Stomach (tissue), 9 donors: Measurements from ENCODE around the gene CDK11B. TPM values are rescaled to one million over a fixed set of nuclear protein-coding genes. Genes with fewer than 3 reads are reported as not detected.
A peak's percentile ranks its signal among the peaks of the same experiment; 100 is the strongest.
"Not testable (repeated sequence)": the region's sequence is repeated elsewhere in the genome, so short reads cannot be mapped to it uniquely, and the experiment has no call there.

Experiments
- DNase-seq, 2 donors: peaks; one replicate each; pipeline versions ENCODE4 v3.0.0 to v3.0.0-alpha.2; 2013 to 2019
- H3K27ac ChIP-seq, 5 donors: fragments of 200-600 bp in 4 of 5; sonication (generic) in 4 of 5; one replicate each; pipeline ENCODE4 v1.5.1; 2013 to 2019; ENCODE audit warnings: mild to moderate bottlenecking in 1 of 5, moderate library complexity in 1 of 5
- H3K27me3 ChIP-seq, 3 donors: fragments of 200-600 bp; sonication (generic); one replicate each; pipeline ENCODE4 v1.5.1; 2017 to 2019; ENCODE audit warnings: mixed run types in 1 of 3
- H3K36me3 ChIP-seq, 4 donors: fragments of 200-600 bp; sonication (generic); 1 replicate in 3 of 4; 2 replicates in 1 of 4; pipeline ENCODE4 v1.5.1; 2016 to 2019
- H3K4me1 ChIP-seq, 4 donors: fragments of 200-600 bp; sonication (generic); one replicate each; pipeline ENCODE4 v1.5.1; 2016 to 2019
- H3K4me3 ChIP-seq, 4 donors: fragments of 200-600 bp; sonication (generic) in 3 of 4; one replicate each; pipeline ENCODE4 v1.5.1; 2016 to 2019; ENCODE audit warnings: mild to moderate bottlenecking in 1 of 4
- H3K9me3 ChIP-seq, 4 donors: fragments of 200-600 bp; sonication (generic); one replicate each; pipeline ENCODE4 v1.5.1; 2016 to 2019
- CTCF ChIP-seq, 7 experiments: fragments of 450-650 bp in 4 of 7; fragments of 200-600 bp in 3 of 7; sonication (generic) in 3 of 7; IDR thresholded peaks; one replicate each; pipeline ENCODE4 v1.5.1; 2016 to 2019; ENCODE audit warnings: antibody characterized with exemption in 7 of 7, control low read depth in 2 of 7, mild to moderate bottlenecking in 1 of 7
- EP300 ChIP-seq: sonication (generic); formaldehyde crosslinking; IDR thresholded peaks from one replicate; pipeline ENCODE4 v1.6.1; 2017; ENCODE audit warnings: antibody characterized with exemption
- POLR2A ChIP-seq, 4 donors: fragments of 450-650 bp; IDR thresholded peaks; one replicate each; pipeline ENCODE4 v1.6.1; 2016; ENCODE audit warnings: antibody characterized with exemption in 4 of 4, control low read depth in 2 of 4, mild to moderate bottlenecking in 1 of 4, moderate library complexity in 1 of 4
- POLR2AphosphoS5 ChIP-seq, 3 donors: sonication (generic); formaldehyde crosslinking; IDR thresholded peaks; one replicate each; pipeline ENCODE4 v1.6.1; 2016; ENCODE audit warnings: antibody characterized with exemption in 3 of 3
- WGBS, 5 donors: extraction: QIAGEN DNeasy Blood & Tissue Kit in 3 of 5; methylation state at CpG; one replicate each; pipeline versions ENCODE4 v1.1.5 to v1.1.7; 2013 to 2018; 5-methylcytosine and 5-hydroxymethylcytosine counted together
- intact Hi-C: fragments of 100-400 bp; cut with DNase I; formaldehyde crosslinking; loops from one replicate; pipeline ENCODE4 v1.15.1; 2023; ENCODE audit warnings: low total_unique reads
- polyA plus RNA-seq, 3 donors: library from polyadenylated mRNA; stranded (reverse); fragments of 200-250 nt; gene quantifications; one replicate each; pipeline ENCODE4 v1.2.3, GENCODE V29; 2013
- total RNA-seq, 5 donors: library from RNA; depleted of rRNA; stranded (reverse); fragments of >200 nt; gene quantifications; one replicate each; pipeline versions ENCODE4 v1.1.0 to v1.2.3, GENCODE V29; 2014 to 2016
- donor health status: healthy with polysubstance abuse.
- donor health status: Bipolar disorder and iron deficiency.
- donor health status: healthy.

Gene CDK11B
- total and polyA plus RNA-seq, 8 donors = 9.0 to 62.6 (median 28.6) TPM

GRCh38 chr1:1680031-1680911 lies 21.5 kb upstream of the CDK11B start:
- no peak for TF ChIP-seq POLR2A (IDR thresholded peaks at IDR 0.05)
- H3K27ac ChIP-seq = peak overlapping the region in 3 of 5 donors; percentile 29 to 66 (median 54)
- peaks cover 21 to 67% (median 53%) of the 10 kb centered on the region in 4 donors for H3K4me1 ChIP-seq
- H3K9me3 ChIP-seq = no peaks in the 10 kb centered on the region
- intact Hi-C loops = no loop called here
- H3K27me3 ChIP-seq = no peaks in the 10 kb centered on the region
- no peak for DNase-seq
- H3K36me3 ChIP-seq = peaks cover 0 to 21% (median 9%) of the 10 kb centered on the region in 4 donors
- H3K4me3 ChIP-seq = no peak overlapping the region
- WGBS, 5 donors = 77 to 83% (median 80%) methylated on average over 32 of the region's 32 CpGs

GRCh38 chr1:1678581-1679380 lies 20.0 kb upstream of the CDK11B start:
- peak; percentile 84 to 85 for DNase-seq
- Histone ChIP-seq H3K4me3 (no peak overlapping the region), H3K36me3 (peaks cover 0 to 32% (median 12%) of the 10 kb centered on the region in 4 donors), H3K27me3 (no peaks in the 10 kb centered on the region), H3K4me1 (peaks cover 21 to 53% (median 44%) of the 10 kb centered on the region in 4 donors), H3K27ac (peak overlapping the region; percentile 17 to 72 (median 67)), H3K9me3 (no peaks in the 10 kb centered on the region)
- TF ChIP-seq POLR2AphosphoS5 (IDR thresholded peaks at IDR 0.05) (peak in 2 of 3 donors; percentile 16 to 19), CTCF (IDR thresholded peaks at IDR 0.05) (peak in 4 of 7 experiments; percentile 26 to 57 (median 38)), POLR2A (IDR thresholded peaks at IDR 0.05) (no peak)
- intact Hi-C loops = no loop called here
- 29 to 51% (median 40%) methylated on average over 20 to 24 of the region's 24 CpGs for whole genome bisulfite sequencing, 5 donors

GRCh38 chr1:1677718-1678580 lies 19.1 kb upstream of the CDK11B start:
- peak overlapping the region; percentile 32 to 72 (median 67) for H3K27ac ChIP-seq
- intact Hi-C loops = no loop called here
- peak overlapping the region in 1 of 4 donors; percentile 13 for H3K4me3 ChIP-seq
- H3K27me3 ChIP-seq = no peaks in the 10 kb centered on the region
- WGBS, 5 donors = 59 to 75% (median 71%) methylated on average over 39 of the region's 39 CpGs
- TF ChIP-seq POLR2A (IDR thresholded peaks at IDR 0.05) (no peak), EP300 (no peak), POLR2AphosphoS5 (IDR thresholded peaks at IDR 0.05) (no peak)
- peak in 1 of 2 donors; percentile 51 for DNase-seq
- peaks cover 0 to 32% (median 12%) of the 10 kb centered on the region in 4 donors for H3K36me3 ChIP-seq
- peaks cover 21 to 44% (median 36%) of the 10 kb centered on the region in 4 donors for H3K4me1 ChIP-seq
- no peaks in the 10 kb centered on the region for H3K9me3 ChIP-seq

DNA sequence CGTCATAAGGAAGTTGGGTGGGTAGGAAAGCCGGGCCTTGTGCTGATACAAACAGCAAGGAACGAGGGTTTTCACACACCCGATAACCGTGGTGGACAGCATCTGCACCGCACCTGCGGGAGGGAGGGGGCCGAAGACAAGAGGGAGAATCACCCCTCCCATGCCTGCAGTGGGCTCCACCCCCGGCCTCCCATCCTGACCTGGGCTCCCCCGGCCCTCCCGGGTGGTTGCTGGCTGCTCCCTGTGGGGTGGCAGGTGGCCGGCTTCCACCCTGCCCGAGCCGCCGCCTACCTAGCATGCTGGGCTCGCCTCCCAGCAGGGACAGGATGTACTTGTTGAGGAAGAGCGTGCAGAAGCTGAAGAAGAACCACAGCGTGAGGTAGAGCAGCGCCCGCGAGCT lies 17.3 kb upstream of the CDK11B start:
- Histone ChIP-seq H3K4me1 (peaks cover 17 to 36% (median 32%) of the 10 kb centered on the region in 4 donors), H3K36me3 (peaks cover 16 to 43% (median 27%) of the 10 kb centered on the region in 4 donors)
- DNase-seq, H3K27ac ChIP-seq, H3K4me3 ChIP-seq, intact Hi-C loops, H3K9me3 ChIP-seq, H3K27me3 ChIP-seq: not testable (repeated sequence)
- WGBS, 5 donors = 57 to 85% (median 73%) methylated on average over 1 to 9 of the region's 21 CpGs

GRCh38 chr1:1675218-1675617 lies 16.4 kb upstream of the CDK11B start:
- intact Hi-C loops, H3K9me3 ChIP-seq, H3K4me3 ChIP-seq, H3K27me3 ChIP-seq, H3K27ac ChIP-seq: not testable (repeated sequence)
- Histone ChIP-seq H3K4me1 (peaks cover 15 to 28% (median 25%) of the 10 kb centered on the region in 4 donors), H3K36me3 (peaks cover 17 to 52% (median 36%) of the 10 kb centered on the region in 4 donors)
- 72 to 95% (median 91%) methylated on average over 7 to 15 of the region's 18 CpGs for WGBS, 5 donors
- peak in 1 of 2 donors; percentile 1 for DNase-seq

GRCh38 chr1:1674806-1675205 lies 16.0 kb upstream of the CDK11B start:
- H3K27me3 ChIP-seq, H3K4me3 ChIP-seq, intact Hi-C loops, H3K9me3 ChIP-seq, H3K27ac ChIP-seq: not testable (repeated sequence)
- peaks cover 18 to 56% (median 40%) of the 10 kb centered on the region in 4 donors for H3K36me3 ChIP-seq
- peaks cover 15 to 24% (median 21%) of the 10 kb centered on the region in 4 donors for H3K4me1 ChIP-seq
- DNase-seq = peak in 1 of 2 donors; percentile 3
- 72 to 91% (median 83%) methylated on average over 13 to 18 of the region's 21 CpGs for WGBS, 5 donors
